ENCODE results near the gene CCNO.

The CCNO gene

GRCh38 chr5:55222985-55223811 lies 10.2 kb downstream of the CCNO start:
- DNase-seq, result no peak

GRCh38 chr5:55222092-55222984 lies 11.1 kb downstream of the CCNO start:
- no peak for DNase-seq

- no peak for DNase-seq
These were observed 12.8 kb downstream of the CCNO start for GRCh38 chr5:55220433-55221185.

- no peak for DNase-seq
These were observed 13.6 kb downstream of the CCNO start for GRCh38 chr5:55219770-55220169.

- no peak for DNase-seq
These were observed 14.4 kb downstream of the CCNO start for GRCh38 chr5:55218967-55219366.

GRCh38 chr5:55211184-55211874 lies 22.1 kb downstream of the CCNO start:
- DNase-seq, result no peak

GRCh38 chr5:55205001-55205400 lies 28.4 kb downstream of the CCNO start:
- DNase-seq, result no peak

GRCh38 chr5:55191165-55191564 lies 42.2 kb downstream of the CCNO start:
- DNase-seq, result no peak

GRCh38 chr5:55188656-55189540 lies 44.5 kb downstream of the CCNO start:
- no peak for DNase-seq

- DNase-seq, result no peak
These were observed 46.0 kb downstream of the CCNO start for GRCh38 chr5:55187370-55187769.

Data from stimulated activated CD4-positive, alpha-beta T cell treated with anti-CD3 and anti-CD28 coated beads, Interleukin-1b, Interleukin-23, amount 100 ng/mL, for 48 hours (primary cell).